Activated CD4-positive, alpha-beta memory T cell treated with anti-CD3 and anti-CD28 coated beads for 36 hours (primary cell): ENCODE data around the gene CENPF. TPM values are rescaled to one million over a fixed set of nuclear protein-coding genes. Genes with fewer than 3 reads are reported as not detected.
"Not testable (repeated sequence)": the region's sequence is repeated elsewhere in the genome, so short reads cannot be mapped to it uniquely, and the experiment has no call there.

Experiments
- CTCF ChIA-PET: fragments of 350-600 bp; sonication (Branson Sonifier 250); formaldehyde crosslinking; loops from one replicate; lab custom pipeline; 2021; ENCODE audit warnings: antibody characterized with exemption, inconsistent platforms; lab: Charles Lee
- POLR2A ChIA-PET: fragments of 350-600 bp; sonication (Branson Sonifier 250); formaldehyde crosslinking; loops from one replicate; lab custom pipeline; 2021; ENCODE audit warnings: antibody characterized with exemption; lab: Charles Lee
- DNase-seq: peaks from one replicate; pipeline ENCODE4 v3.0.0-alpha.2; 2020
- H3K27ac Mint-ChIP-seq: one replicate; pipeline ENCODE4 v1.8.0; 2021; ENCODE audit warnings: mixed read lengths
- H3K27me3 Mint-ChIP-seq: one replicate; pipeline ENCODE4 v1.8.0; 2021; ENCODE audit warnings: mixed read lengths
- H3K36me3 Mint-ChIP-seq: one replicate; pipeline ENCODE4 v1.8.0; 2021; ENCODE audit warnings: mixed read lengths
- H3K4me1 Mint-ChIP-seq: one replicate; pipeline ENCODE4 v1.8.0; 2021; ENCODE audit warnings: low read depth, mixed read lengths
- H3K4me3 Mint-ChIP-seq: one replicate; pipeline ENCODE4 v1.8.0; 2021; ENCODE audit warnings: mild to moderate bottlenecking, mixed read lengths
- H3K9me3 Mint-ChIP-seq: one replicate; pipeline ENCODE4 v1.8.0; 2021; ENCODE audit warnings: mixed read lengths
- intact Hi-C: fragments of 100-400 bp; cut with micrococcal nuclease; formaldehyde crosslinking; loops from one replicate; pipeline ENCODE4 v1.15.1; 2023
- total RNA-seq, 2 experiments: library from RNA; stranded (reverse); gene quantifications; one replicate each; pipeline ENCODE4 v1.2.3, GENCODE V29; 2021

Gene CENPF
- total RNA-seq, 2 experiments from 2014 or later, result 92.4 to 97.3 TPM

- no peak for DNase-seq
- H3K36me3 Mint-ChIP-seq, result peaks cover 10% of the 10 kb centered on the region
- H3K27ac Mint-ChIP-seq, result no peak overlapping the region
- intact Hi-C loops, result no loop called here
- no peak overlapping the region for H3K4me3 Mint-ChIP-seq
- CTCF ChIA-PET, result interaction anchor here (0.7 to 1.6 kb wide), 4 partner anchors 10 to 238 kb away, joined by 3 to 5 read pairs (median 3); no protein-coding TSS in a partner anchor
- no peaks in the 10 kb centered on the region for H3K4me1 Mint-ChIP-seq
- POLR2A ChIA-PET, result no interaction called here
- H3K27me3 Mint-ChIP-seq, result peaks cover 10% of the 10 kb centered on the region
- peaks cover 25% of the 10 kb centered on the region for H3K9me3 Mint-ChIP-seq
Measured at GRCh38 chr1:214573386-214574318, 29.3 kb upstream of the CENPF start.

GRCh38 chr1:214574598-214575411, 28.2 kb upstream of the CENPF start:
- Mint-ChIP-seq H3K4me3 (no peak overlapping the region), H3K27ac (no peak overlapping the region), H3K27me3 (peaks cover 7% of the 10 kb centered on the region), H3K4me1 (no peaks in the 10 kb centered on the region), H3K36me3 (peaks cover 10% of the 10 kb centered on the region), H3K9me3 (peaks cover 25% of the 10 kb centered on the region)
- POLR2A ChIA-PET, result no interaction called here
- no peak for DNase-seq
- CTCF ChIA-PET, result interaction anchor here (0.9 to 1.6 kb wide), 4 partner anchors 9 to 243 kb away, joined by 3 to 5 read pairs (median 3); no protein-coding TSS in a partner anchor
- intact Hi-C loops, result no loop called here

GRCh38 chr1:214576120-214576519, 26.9 kb upstream of the CENPF start:
- H3K27me3 Mint-ChIP-seq, result not testable (repeated sequence)

GRCh38 chr1:214579183-214579582, 23.8 kb upstream of the CENPF start:
- no peaks in the 10 kb centered on the region for H3K4me1 Mint-ChIP-seq
- H3K4me3 Mint-ChIP-seq, result no peak overlapping the region
- intact Hi-C loops, result no loop called here
- POLR2A ChIA-PET, result no interaction called here
- H3K36me3 Mint-ChIP-seq, result peaks cover 10% of the 10 kb centered on the region
- peaks cover 7% of the 10 kb centered on the region for H3K27me3 Mint-ChIP-seq
- no peak for DNase-seq
- CTCF ChIA-PET, result interaction anchor here (1.4 to 11.9 kb wide), 2 partner anchors 191 to 248 kb away, joined by 5 to 209 read pairs; no protein-coding TSS in a partner anchor
- H3K9me3 Mint-ChIP-seq, result peaks cover 25% of the 10 kb centered on the region
- H3K27ac Mint-ChIP-seq, result no peak overlapping the region

More at GRCh38 chr1:214576120-214576519, 26.9 kb upstream of the CENPF start:
- intact Hi-C loops, DNase-seq, H3K27ac Mint-ChIP-seq, H3K4me1 Mint-ChIP-seq, H3K4me3 Mint-ChIP-seq, H3K36me3 Mint-ChIP-seq, POLR2A ChIA-PET: not testable (repeated sequence)
- peaks cover 25% of the 10 kb centered on the region for H3K9me3 Mint-ChIP-seq
- CTCF ChIA-PET, result interaction anchor here (1.1 kb wide), 1 partner anchor 9 kb away, joined by 3 read pairs; no protein-coding TSS in a partner anchor

GRCh38 chr1:214581785-214582184, 21.2 kb upstream of the CENPF start:
- Mint-ChIP-seq H3K27me3 (peaks cover 7% of the 10 kb centered on the region), H3K27ac (no peak overlapping the region), H3K36me3 (no peaks in the 10 kb centered on the region), H3K4me3 (no peak overlapping the region), H3K9me3 (peaks cover 14% of the 10 kb centered on the region), H3K4me1 (no peaks in the 10 kb centered on the region)
- ChIA-PET CTCF (interaction anchor here (0.7 to 11.9 kb wide), 3 partner anchors 46 to 321 kb away, joined by 5 to 209 read pairs (median 10); no protein-coding TSS in a partner anchor), POLR2A (no interaction called here)
- DNase-seq, result no peak
- intact Hi-C loops, result no loop called here

- CTCF ChIA-PET, result interaction anchor here (0.7 to 11.9 kb wide), 4 partner anchors 45 to 322 kb away, joined by 5 to 209 read pairs (median 16); no protein-coding TSS in a partner anchor
- Mint-ChIP-seq H3K27me3 (peaks cover 7% of the 10 kb centered on the region), H3K9me3 (peaks cover 8% of the 10 kb centered on the region), H3K4me3 (no peak overlapping the region), H3K36me3 (no peaks in the 10 kb centered on the region), H3K27ac (no peak overlapping the region), H3K4me1 (no peaks in the 10 kb centered on the region)
- POLR2A ChIA-PET, result no interaction called here
- no peak for DNase-seq
- intact Hi-C loops, result no loop called here
Measured at GRCh38 chr1:214582289-214582891, 20.6 kb upstream of the CENPF start.

GRCh38 chr1:214583113-214583512, 19.9 kb upstream of the CENPF start:
- no peaks in the 10 kb centered on the region for H3K4me1 Mint-ChIP-seq
- no peak for DNase-seq
- intact Hi-C loops, result no loop called here
- H3K36me3 Mint-ChIP-seq, result no peaks in the 10 kb centered on the region
- CTCF ChIA-PET, result interaction anchor here (0.6 to 11.9 kb wide), 5 partner anchors 9 to 717 kb away, joined by 3 to 209 read pairs (median 10); no protein-coding TSS in a partner anchor
- peaks cover 7% of the 10 kb centered on the region for H3K27me3 Mint-ChIP-seq
- peaks cover under 1% of the 10 kb centered on the region for H3K9me3 Mint-ChIP-seq
- POLR2A ChIA-PET, result no interaction called here
- H3K4me3 Mint-ChIP-seq, result no peak overlapping the region
- no peak overlapping the region for H3K27ac Mint-ChIP-seq

GRCh38 chr1:214583824-214584554, 19.0 kb upstream of the CENPF start:
- ChIA-PET POLR2A (no interaction called here), CTCF (interaction anchor here (0.6 to 11.9 kb wide), 9 partner anchors 10 to 716 kb away, joined by 3 to 209 read pairs (median 5); no protein-coding TSS in a partner anchor)
- intact Hi-C loops, result no loop called here
- Mint-ChIP-seq H3K27me3 (peaks cover 7% of the 10 kb centered on the region), H3K27ac (no peak overlapping the region), H3K9me3 (no peaks in the 10 kb centered on the region), H3K4me3 (no peak overlapping the region), H3K36me3 (no peaks in the 10 kb centered on the region), H3K4me1 (no peaks in the 10 kb centered on the region)
- DNase-seq, result no peak

- peaks cover 7% of the 10 kb centered on the region for H3K27me3 Mint-ChIP-seq
- ChIA-PET POLR2A (no interaction called here), CTCF (interaction anchor here (0.7 to 11.9 kb wide), 13 partner anchors 9 to 370 kb away, joined by 3 to 209 read pairs (median 5); no protein-coding TSS in a partner anchor)
- H3K4me1 Mint-ChIP-seq, result no peaks in the 10 kb centered on the region
- no peaks in the 10 kb centered on the region for H3K9me3 Mint-ChIP-seq
- no peak overlapping the region for H3K4me3 Mint-ChIP-seq
- intact Hi-C loops, result loop anchor here (1.0 to 5.0 kb wide), 4 partner anchors 197 to 371 kb away; no protein-coding TSS in a partner anchor
- no peak overlapping the region for H3K27ac Mint-ChIP-seq
- no peaks in the 10 kb centered on the region for H3K36me3 Mint-ChIP-seq
- DNase-seq, result no peak
Measured at GRCh38 chr1:214584805-214585766, 17.9 kb upstream of the CENPF start.

- Mint-ChIP-seq H3K4me1 (no peaks in the 10 kb centered on the region), H3K36me3 (no peaks in the 10 kb centered on the region), H3K27ac (no peak overlapping the region), H3K4me3 (no peak overlapping the region), H3K27me3 (peaks cover 11% of the 10 kb centered on the region), H3K9me3 (no peaks in the 10 kb centered on the region)
- ChIA-PET CTCF (interaction anchor here (2.6 to 11.9 kb wide), 3 partner anchors 255 to 372 kb away, joined by 6 to 209 read pairs (median 23); no protein-coding TSS in a partner anchor), POLR2A (no interaction called here)
- no peak for DNase-seq
- intact Hi-C loops, result loop anchor here (5.0 kb wide), 1 partner anchor 324 kb away; no protein-coding TSS in a partner anchor
Measured at GRCh38 chr1:214586621-214587020, 16.4 kb upstream of the CENPF start.
